ENCODE data around the gene RRAD. TPM values are rescaled to one million over a fixed set of nuclear protein-coding genes. Genes with fewer than 3 reads are reported as not detected.

Gene RRAD
- total RNA-seq, 1 experiment from 2014 or later: 4.3 TPM

- POLR2A ChIA-PET: no interaction called here
- CTCF ChIA-PET: interaction anchor here (0.5 to 0.6 kb wide), 2 partner anchors 43 to 921 kb away, joined by 3 to 5 read pairs; no protein-coding TSS in a partner anchor
Observed at GRCh38 chr16:66901626-66902025, 23.7 kb downstream of the RRAD start.

GRCh38 chr16:66900721-66901441 lies 24.5 kb downstream of the RRAD start:
- no peak overlapping the region for H3K27ac ChIP-seq (ENCODE audit: low read length)
- no TSS peak for BruUV-seq (replicated peaks)
- CTCF ChIA-PET: interaction anchor here (0.5 to 0.6 kb wide), 2 partner anchors 43 to 921 kb away, joined by 3 to 5 read pairs; no protein-coding TSS in a partner anchor
- H3K4me3 ChIP-seq (ENCODE audit: low read depth in 2 of 2, low read length in 2 of 2): no peak overlapping the region
- TF ChIP-seq SIN3A (IDR thresholded peaks at IDR 0.05; ENCODE audit: borderline replicate concordance, insufficient read depth, low read depth, low read length) (no peak), REST (IDR thresholded peaks at IDR 0.05; ENCODE audit: insufficient read depth in 1 of 2, low read depth in 2 of 2, low read length in 1 of 2) (no peak), CTCF (IDR thresholded peaks at IDR 0.05) (no peak), POLR2AphosphoS5 (IDR thresholded peaks at IDR 0.05; ENCODE audit: low read depth, low read length) (no peak), TCF7L2 (IDR thresholded peaks at IDR 0.05; ENCODE audit: low read depth, low read length) (no peak)
- no peak for DNase-seq (ENCODE audit: low read depth, low spot score)
- H3K36me3 ChIP-seq (ENCODE audit: control insufficient read depth, insufficient read depth, low read length): no peaks in the 10 kb centered on the region
- POLR2A ChIA-PET: no interaction called here
- no peaks in the 10 kb centered on the region for H3K27me3 ChIP-seq (ENCODE audit: control insufficient read depth, insufficient read depth, low read length)
- in situ Hi-C loops (cut with HindIII; ENCODE audit: low pct_unique_long_range_greater_than_20kb, low sequenced_read_pairs) (no loop called here), intact Hi-C loops (cut with micrococcal nuclease; ENCODE audit: unreplicated experiment) (no loop called here)
- no peak for ATAC-seq
- no peaks in the 10 kb centered on the region for H3K9me3 ChIP-seq (ENCODE audit: control insufficient read depth, insufficient read depth, low read depth, low read length)
- H3K4me1 ChIP-seq (ENCODE audit: control insufficient read depth, insufficient read depth, low read length): peaks cover 9% of the 10 kb centered on the region

More at GRCh38 chr16:66901626-66902025, 23.7 kb downstream of the RRAD start:
- ATAC-seq (no peak), DNase-seq (ENCODE audit: low read depth, low spot score) (no peak)
- no peak overlapping the region for H3K27ac ChIP-seq (ENCODE audit: low read length)
- intact Hi-C loops (cut with micrococcal nuclease; ENCODE audit: unreplicated experiment) (no loop called here), in situ Hi-C loops (cut with HindIII; ENCODE audit: low pct_unique_long_range_greater_than_20kb, low sequenced_read_pairs) (no loop called here)
- no TSS peak for BruUV-seq (replicated peaks)
- no peak overlapping the region for H3K4me3 ChIP-seq (ENCODE audit: low read depth in 2 of 2, low read length in 2 of 2)
- no peaks in the 10 kb centered on the region for H3K36me3 ChIP-seq (ENCODE audit: control insufficient read depth, insufficient read depth, low read length)
- no peaks in the 10 kb centered on the region for H3K27me3 ChIP-seq (ENCODE audit: control insufficient read depth, insufficient read depth, low read length)
- no peaks in the 10 kb centered on the region for H3K9me3 ChIP-seq (ENCODE audit: control insufficient read depth, insufficient read depth, low read depth, low read length)
- H3K4me1 ChIP-seq (ENCODE audit: control insufficient read depth, insufficient read depth, low read length): peaks cover 9% of the 10 kb centered on the region
- no peak for TF ChIP-seq REST (IDR thresholded peaks at IDR 0.05; ENCODE audit: insufficient read depth in 1 of 2, low read depth in 2 of 2, low read length in 1 of 2)
- no peak for TF ChIP-seq POLR2AphosphoS5 (IDR thresholded peaks at IDR 0.05; ENCODE audit: low read depth, low read length)
- TF ChIP-seq CTCF (IDR thresholded peaks at IDR 0.05): no peak
- TF ChIP-seq TCF7L2 (IDR thresholded peaks at IDR 0.05; ENCODE audit: low read depth, low read length): no peak
- TF ChIP-seq SIN3A (IDR thresholded peaks at IDR 0.05; ENCODE audit: borderline replicate concordance, insufficient read depth, low read depth, low read length): no peak

All from Panc1 (cell line).